ENCODE measurements around the gene ZPBP2.
"Not testable (repeated sequence)": the region's sequence is repeated elsewhere in the genome, so short reads cannot be mapped to it uniquely, and the experiment has no call there.

The ZPBP2 gene, protein sequence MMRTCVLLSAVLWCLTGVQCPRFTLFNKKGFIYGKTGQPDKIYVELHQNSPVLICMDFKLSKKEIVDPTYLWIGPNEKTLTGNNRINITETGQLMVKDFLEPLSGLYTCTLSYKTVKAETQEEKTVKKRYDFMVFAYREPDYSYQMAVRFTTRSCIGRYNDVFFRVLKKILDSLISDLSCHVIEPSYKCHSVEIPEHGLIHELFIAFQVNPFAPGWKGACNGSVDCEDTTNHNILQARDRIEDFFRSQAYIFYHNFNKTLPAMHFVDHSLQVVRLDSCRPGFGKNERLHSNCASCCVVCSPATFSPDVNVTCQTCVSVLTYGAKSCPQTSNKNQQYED

GRCh38 chr17:39867880-39868553, at the start of gene ZPBP2:
TSS of gene ZPBP2 (plus strand) at chr17:39868202. CDS start at chr17:39868355, 153 bp downstream.
- peak in 1 of 2 donors; percentile 30 for DNase-seq (ENCODE audit: low read depth in 2 of 2, low spot score in 1 of 2)

DNA sequence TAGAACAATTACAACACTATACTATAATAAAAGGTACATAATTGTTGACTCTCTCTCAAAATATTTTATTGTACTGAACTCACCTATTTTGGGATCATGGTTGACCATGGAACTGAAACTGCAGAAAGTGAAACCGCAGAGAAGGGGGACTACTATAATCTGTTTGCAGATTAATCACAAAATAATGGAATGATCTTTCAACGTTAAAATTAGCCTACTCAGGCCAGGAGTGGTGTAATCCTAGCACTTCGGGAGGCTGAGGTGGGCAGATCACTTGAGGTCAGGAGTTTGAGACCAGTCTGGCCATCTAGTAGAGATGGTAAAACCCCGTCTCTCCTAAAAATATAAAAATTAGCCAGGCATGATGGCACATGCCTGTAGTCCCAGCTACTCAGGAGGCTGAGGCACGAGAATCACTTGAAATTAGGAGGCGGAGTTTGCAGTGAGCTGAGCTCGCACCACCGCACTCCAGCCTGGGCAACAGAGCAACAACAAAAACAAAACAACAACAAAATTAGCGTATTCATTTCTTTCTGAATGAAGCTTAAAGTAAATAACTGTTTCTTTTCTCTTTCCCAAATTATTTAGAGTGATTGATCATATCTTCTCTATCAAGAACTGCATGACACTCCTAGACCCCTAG, 49.5 kb upstream of the ZPBP2 start:
- DNase-seq (ENCODE audit: low read depth in 2 of 2, low spot score in 1 of 2), result no peak

DNA sequence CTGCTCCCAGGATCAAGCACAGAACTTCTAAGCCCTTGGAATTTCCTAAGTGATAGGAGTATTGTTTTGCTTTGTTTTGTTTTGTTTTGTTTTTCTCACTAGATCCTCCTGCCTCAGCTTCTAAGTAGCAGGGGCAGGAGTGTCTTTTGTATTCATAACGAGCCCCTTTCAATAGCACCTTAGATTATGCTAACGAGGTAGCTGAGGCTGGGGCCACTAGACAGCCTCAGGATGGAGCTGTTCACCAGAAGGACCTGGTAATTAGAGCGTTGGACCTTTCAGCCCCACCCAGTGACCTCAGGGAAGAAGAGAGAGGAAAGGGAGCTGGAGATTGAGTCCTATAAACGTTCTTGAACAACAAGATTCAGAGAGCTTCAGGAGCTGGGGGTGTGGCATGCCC, 47.5 kb upstream of the ZPBP2 start:
- DNase-seq (ENCODE audit: low read depth in 2 of 2, low spot score in 1 of 2), result no peak

DNA sequence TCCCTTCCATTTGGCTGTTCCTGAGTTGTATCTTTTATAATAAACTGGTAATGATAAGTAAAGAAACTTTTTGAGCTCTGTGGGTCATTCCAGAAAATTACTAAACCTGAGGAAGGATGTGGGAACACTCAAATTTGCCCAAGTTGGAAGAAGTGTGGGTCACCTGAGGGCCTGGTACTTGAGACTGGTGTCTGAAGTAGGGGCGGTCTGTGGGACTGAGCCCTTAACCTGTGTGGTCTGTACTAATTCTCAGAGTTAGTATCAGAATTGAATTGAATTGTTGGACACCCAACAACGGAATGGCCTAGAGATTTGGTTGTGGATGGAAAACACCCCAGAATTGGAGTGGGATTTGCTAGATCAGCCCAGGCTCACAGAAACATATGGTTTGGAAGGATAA, 47.0 kb upstream of the ZPBP2 start:
- DNase-seq (ENCODE audit: low read depth in 2 of 2, low spot score in 1 of 2), result no peak

DNA sequence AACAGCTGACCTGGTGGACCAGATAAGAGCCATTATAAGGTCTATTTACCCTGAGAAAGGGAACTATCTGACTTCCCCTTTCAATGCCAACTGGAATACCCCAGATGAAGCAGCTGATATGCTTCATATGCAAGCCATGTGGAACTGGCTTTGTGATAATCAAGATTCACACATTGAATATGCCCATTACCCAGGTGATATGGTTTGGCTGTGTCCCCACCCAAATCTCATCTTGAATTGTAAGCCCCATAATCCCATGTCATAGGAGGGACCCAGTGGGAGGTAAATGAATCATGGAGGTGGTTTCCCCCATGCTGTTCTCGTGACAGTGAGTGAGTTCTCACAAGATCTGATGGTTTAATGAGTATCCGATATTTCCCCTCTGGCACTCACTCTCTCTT, 46.0 kb upstream of the ZPBP2 start:
- DNase-seq (ENCODE audit: low read depth in 2 of 2, low spot score in 1 of 2), result no peak

- no peak for DNase-seq (ENCODE audit: low read depth in 2 of 2, low spot score in 1 of 2)
Observed at GRCh38 chr17:39823407-39824054, 44.5 kb upstream of the ZPBP2 start.

DNA sequence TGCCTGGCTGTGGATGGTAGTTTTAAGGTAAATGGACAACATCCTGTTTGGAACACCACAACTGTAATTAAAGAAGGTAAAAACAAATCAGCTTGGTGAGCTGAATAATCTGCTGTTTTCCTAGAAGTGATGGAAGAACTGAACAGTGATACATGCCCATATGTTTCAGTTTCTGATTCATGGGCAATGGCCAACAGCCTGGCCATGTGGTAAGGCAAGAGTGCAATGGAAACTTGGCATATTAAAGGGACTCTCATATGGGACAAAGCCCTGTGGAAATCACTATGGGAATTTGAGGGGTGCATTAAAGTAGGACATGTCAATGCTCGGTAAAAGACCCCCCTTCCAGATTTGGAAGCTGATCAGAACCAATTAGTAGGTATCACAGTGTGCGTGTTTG, 41.7 kb upstream of the ZPBP2 start:
- no peak for DNase-seq (ENCODE audit: low read depth in 2 of 2, low spot score in 1 of 2)

GRCh38 chr17:39828443-39828842, 39.6 kb upstream of the ZPBP2 start:
- DNase-seq (ENCODE audit: low read depth in 2 of 2, low spot score in 1 of 2), result no peak

GRCh38 chr17:39831588-39831987, 36.4 kb upstream of the ZPBP2 start:
- no peak for DNase-seq (ENCODE audit: low read depth in 2 of 2, low spot score in 1 of 2)

DNA sequence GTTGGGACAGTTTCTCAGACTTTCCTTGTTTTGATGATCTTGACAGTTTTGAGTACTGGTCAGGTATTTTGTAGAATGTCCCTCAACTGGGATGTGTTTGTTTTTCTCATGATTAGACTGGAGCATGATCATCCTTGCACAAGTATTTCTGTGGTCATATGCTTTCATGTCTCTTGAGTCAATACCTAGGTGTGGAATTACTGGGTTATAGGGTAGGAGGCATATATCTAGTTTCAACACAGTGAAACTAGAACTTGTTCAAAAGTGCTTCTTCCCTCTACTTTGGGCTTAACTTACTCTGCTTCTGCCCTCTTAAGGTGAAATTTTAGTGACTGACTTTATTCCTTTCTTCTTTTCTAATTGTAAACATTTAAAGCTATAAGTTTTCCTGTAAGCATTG, 34.0 kb upstream of the ZPBP2 start:
- no peak for DNase-seq (ENCODE audit: low read depth in 2 of 2, low spot score in 1 of 2)

DNA sequence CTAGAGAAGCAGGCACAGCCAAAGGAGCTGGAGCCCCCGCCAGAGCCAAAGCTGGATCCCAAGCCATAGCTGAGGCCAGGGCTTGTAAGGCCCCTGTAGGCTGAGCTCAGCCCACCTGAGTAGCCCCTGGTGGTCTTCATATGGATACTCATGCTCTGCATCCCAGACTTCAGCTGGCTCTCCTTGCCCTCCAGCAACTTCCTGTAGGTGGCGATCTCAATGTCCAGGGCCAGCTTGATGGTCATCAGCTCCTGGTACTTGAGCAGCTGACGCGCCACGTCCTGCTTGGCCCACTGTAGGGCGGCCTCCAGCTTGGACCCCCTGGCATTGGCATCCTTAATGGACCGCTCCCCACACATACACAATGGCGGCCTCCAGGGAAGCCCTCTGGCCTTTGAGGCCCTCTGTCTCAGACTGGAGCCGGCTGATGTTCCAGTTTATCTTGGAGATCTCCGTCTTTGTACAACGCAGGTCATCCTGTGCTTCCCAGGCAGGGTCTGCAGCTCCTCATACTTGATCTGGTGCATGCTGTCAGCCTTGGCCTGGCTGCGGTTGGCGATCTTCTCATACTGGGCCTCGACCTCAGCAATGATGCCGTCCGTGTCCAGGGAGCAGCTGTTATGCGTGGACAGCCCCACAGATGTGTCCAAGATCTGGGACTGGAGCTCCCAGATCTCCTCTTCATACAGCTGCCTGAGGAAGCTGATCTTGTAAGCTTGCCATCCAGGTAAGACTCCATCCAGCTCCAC, 32.8 kb upstream of the ZPBP2 start:
- no peak for DNase-seq (ENCODE audit: low read depth in 2 of 2, low spot score in 1 of 2)

DNA sequence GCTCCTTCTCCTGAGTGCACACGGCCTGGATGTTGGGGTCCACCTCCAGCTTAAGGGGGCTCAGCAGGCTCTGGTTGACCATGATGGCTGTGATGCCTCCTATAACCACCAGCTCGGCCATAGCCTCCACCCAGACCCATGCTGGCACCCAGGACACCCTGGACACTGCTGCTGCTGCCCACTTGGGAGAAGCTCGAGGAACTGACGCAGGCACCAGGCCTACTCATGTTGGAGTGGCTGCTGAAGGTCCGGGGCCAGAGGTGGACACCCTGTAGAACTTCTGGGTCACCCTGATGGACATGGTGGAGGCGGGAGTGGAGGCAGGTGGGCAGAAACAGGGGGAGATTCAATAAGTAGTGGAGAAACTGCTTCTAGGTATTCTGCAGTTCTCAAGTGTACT, 31.9 kb upstream of the ZPBP2 start:
- DNase-seq (ENCODE audit: low read depth in 2 of 2, low spot score in 1 of 2), result no peak

GRCh38 chr17:39838057-39838456, 29.9 kb upstream of the ZPBP2 start:
- no peak for DNase-seq (ENCODE audit: low read depth in 2 of 2, low spot score in 1 of 2)

- DNase-seq (ENCODE audit: low read depth in 2 of 2, low spot score in 1 of 2), result no peak
Observed at GRCh38 chr17:39838784-39839183, 29.2 kb upstream of the ZPBP2 start.

- no peak for DNase-seq (ENCODE audit: low read depth in 2 of 2, low spot score in 1 of 2)
Observed at GRCh38 chr17:39841134-39841683, 26.8 kb upstream of the ZPBP2 start.

GRCh38 chr17:39845052-39845846, 22.8 kb upstream of the ZPBP2 start:
- DNase-seq (ENCODE audit: low read depth in 2 of 2, low spot score in 1 of 2), result no peak

- no peak for DNase-seq (ENCODE audit: low read depth in 2 of 2, low spot score in 1 of 2)
Observed at GRCh38 chr17:39846205-39846604, 21.8 kb upstream of the ZPBP2 start.

DNA sequence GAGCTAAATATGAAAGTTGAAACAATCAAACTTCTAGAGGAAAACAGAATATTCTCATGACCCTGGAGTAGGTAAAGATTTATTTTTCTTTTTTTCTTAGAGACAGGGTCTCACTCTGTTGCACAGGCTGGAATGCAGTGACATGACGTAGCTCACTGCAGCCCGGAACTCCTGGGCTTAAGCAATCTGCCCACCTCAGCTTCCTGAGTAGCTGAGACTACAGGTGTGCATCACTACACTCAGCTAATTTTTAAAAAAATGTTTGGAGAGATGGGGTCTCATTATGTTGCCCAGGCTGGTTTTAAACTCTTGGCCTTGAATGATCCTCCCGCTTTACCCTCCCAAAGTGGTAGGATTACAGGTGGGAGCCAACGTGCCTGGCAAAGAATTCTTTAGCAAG, 19.4 kb upstream of the ZPBP2 start:
- DNase-seq (ENCODE audit: low read depth in 2 of 2, low spot score in 1 of 2), result no peak

- DNase-seq (ENCODE audit: low read depth in 2 of 2, low spot score in 1 of 2), result not testable (repeated sequence)
Observed at GRCh38 chr17:39850186-39850585, 17.8 kb upstream of the ZPBP2 start.

DNA sequence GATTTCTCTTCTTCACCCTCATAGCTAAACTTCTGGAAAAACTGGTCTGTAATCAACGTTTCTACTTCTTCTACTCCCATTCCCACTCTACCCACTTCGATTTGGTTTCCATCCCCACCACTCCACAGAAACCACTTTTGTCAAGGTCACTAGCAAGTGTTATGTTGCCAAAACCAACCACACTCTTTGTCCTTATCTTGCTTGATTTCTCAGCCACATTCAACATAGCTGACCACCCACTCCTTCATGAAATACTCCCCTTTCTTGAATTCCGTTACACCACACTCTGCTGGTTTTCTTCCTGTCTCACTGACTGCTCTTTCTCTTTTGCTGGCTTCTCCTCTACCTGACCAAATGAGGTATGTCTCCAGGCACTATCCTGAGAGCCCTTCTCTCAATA, 15.8 kb upstream of the ZPBP2 start:
- no peak for DNase-seq (ENCODE audit: low read depth in 2 of 2, low spot score in 1 of 2)

Measured in stimulated activated CD8-positive, alpha-beta memory T cell treated with anti-CD3 and anti-CD28 coated beads, Interleukin-4, amount 100 ng/mL, for 4 hours (primary cell).